Daoy (cell line): Measurements from ENCODE around the gene PCID2. TPM values are rescaled to one million over a fixed set of nuclear protein-coding genes. Genes with fewer than 3 reads are reported as not detected.
A peak's percentile ranks its signal among the peaks of the same experiment; 100 is the strongest.

Experiments used
- DNase-seq: peaks from one replicate; pipeline ENCODE4 v3.0.0-alpha.2; 2015; ENCODE audit warnings: low read depth
- total RNA-seq: library from RNA; depleted of rRNA; stranded (reverse); fragments of >200 nt; shearing (Covaris generic); gene quantifications from 2 replicates; pipeline ENCODE4 v1.2.3, GENCODE V29; 2014

PCID2 gene
- total RNA-seq, 1 experiment from 2014 or later: 43.3 TPM

DNA sequence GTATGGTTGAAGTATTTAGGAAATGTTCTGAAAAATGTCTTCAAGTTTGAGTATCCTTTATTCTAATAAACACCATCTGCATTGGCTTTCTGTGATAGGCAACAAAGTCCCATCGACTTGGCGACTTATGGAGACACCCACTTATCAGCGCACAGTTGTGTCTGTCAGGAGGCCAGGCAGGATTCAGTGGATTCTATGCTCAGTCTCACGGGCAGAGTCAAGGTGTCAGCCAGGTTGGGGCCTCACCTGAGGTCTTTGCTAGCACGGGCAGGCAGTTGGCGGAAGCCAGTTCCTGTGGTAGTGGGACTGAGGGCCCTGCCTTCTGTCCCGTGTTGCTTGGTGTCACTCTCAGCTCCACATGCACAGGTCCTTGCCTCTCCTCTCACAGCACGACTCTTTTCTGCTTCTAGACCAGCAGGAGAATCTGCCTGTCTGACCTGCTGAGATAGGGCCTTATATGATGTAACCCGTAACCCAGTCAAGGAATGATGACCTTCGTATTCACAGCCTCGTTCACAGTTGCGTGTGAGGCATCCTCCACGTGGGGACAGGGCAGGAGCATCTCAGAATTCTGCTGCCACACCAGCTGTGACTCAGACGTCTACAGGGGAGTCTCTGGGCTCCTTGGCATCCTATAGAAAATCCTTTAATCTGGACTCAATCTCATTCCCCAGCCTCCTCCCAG is 10.9 kb upstream of the PCID2 start:
- no peak for DNase-seq

DNA sequence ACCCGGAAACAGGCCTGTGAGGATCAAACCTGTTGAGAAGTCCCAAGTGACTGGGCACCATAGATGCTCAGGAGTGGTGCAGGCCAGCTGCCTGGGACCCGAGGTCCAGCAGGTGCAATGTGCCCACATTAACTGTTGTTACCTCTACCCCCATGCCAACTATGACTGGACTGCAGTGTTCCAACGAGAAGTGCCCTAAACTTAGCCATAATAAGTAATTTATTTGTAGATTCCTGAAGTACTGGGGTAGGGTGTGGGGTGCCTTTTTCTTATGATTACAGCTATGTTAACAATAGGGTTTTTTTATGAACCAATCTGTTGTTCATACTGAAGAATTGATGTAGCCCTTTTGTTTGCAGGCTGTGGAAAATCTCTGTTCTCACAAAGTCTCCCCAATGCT is 10.1 kb upstream of the PCID2 start:
- DNase-seq: no peak

DNA sequence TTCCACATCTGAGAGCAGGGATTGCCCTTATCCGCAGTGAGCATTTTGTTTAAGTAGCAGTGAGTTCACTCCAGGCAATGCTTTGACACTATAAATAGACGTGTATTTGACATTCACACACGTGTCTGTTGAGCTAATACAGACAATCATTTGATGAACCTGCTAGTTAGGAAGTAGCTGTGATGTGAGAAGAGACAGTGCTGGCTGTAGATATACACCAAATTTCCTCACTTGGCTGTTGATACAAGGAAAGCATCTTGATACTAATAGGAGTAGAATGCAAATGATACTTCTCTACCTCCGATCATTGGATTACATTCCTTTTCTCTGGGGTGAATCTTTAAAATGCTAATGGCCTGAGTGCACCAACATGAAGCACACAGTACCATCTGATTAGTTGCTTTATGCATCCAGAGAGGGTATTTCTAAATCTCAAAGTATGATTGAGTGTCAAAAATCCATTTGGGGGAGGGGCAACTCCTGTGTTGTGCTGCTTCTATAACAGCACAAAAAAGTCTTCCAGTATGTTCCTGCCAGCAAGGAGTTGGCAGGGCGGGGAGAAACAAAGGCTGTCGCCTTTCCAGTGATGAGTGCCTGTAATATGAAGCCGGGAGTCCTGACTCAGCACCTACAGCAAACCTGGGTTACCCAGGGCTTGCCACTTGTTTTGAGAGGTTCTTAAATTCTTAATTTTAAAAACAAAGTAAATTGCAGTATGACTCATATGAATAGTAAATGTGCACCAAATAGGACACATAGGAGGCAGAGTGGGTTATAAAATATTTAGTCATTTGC is 8.0 kb upstream of the PCID2 start:
- peak; percentile 64 for DNase-seq

DNA sequence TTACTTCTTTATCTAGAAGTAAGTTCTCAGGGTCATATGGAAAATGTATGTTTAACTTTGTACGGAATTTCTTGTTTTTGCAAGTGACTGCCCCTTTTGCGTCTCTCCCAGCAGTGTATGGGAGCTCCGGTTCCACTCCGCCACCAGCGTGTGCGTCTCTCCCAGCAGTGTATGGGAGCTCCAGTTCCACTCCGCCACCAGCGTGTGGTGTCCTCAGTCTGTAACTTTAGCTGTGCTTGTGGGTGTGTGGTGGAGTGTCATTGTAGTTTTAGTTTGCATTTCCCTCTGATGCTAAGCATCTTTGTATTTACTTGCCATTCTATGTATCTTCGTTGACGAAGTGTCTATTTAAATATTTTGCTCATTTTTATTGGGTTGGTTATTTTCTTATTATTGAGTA is 3.3 kb upstream of the PCID2 start:
- no peak for DNase-seq

DNA sequence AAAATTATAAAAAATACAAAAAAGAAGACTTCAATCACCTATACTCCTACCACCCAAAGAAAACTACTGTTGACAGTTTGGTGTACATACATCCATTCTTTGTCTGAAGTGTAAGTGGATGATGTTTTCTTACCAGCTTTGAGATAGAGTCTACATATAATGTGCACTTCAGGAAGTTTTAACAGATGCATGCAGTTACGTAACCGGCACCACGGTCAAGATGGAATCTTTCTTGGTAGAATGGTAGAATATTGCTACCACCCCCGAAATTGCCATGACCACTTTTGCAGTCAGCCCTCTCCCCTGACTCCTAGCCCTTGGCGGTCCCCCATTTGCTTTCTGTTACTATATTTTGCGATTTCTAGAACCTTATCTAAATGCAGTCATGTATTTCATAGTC is 2.4 kb upstream of the PCID2 start:
- no peak for DNase-seq

DNA sequence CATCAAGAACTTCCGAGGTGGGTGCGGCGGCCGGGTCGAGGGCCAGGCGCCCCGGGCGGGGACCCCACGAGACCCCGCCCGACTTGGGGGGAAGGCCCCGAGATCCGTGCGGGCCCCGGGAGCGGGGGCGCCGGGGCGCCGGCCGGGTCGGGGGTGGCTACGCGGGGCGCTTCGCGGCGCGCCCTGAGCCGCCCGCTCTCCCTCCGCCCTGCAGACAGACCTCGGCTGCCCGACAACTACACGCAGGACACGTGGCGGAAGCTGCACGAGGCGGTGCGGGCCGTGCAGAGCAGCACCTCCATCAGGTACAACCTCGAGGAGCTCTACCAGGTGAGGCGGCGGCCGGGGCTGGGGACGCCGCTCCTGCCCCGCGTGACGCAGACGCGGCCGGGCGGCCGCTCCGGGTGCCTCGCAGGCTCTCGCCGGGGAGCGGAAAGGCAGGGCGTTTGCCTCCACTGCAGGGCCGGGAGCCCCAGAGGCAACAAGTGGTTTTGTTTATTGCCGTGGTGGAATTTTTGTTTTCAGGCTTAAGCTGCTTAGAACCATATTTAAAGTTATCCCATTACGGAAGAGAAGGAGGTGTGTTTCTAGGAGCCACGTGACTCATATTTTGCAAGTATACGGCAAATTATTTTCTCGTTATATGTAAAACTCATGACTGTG is 1.4 kb upstream of the PCID2 start:
- DNase-seq: peak; percentile 33

DNA sequence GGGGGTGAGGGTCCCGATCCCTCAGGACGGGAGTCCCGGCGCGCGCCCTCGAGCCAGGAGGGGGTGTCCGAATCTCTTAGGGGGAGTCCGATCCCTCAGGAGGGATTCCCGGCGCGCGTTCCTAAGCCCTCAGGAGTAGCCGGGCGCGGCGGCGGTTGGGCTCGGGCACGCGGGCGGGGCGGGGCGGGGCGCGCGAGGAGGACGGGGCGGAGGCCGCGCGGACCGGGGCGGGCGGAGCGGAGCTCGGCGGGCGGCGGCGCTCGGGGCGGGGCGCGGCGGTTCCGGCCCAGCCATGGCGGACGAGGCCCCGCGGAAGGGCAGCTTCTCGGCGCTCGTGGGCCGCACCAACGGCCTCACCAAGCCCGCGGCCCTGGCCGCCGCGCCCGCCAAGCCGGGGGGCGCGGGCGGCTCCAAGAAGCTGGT is 878 bp upstream of the PCID2 start, which contains the start of gene CUL4A:
TSS of gene CUL4A (plus strand) at position 278 of the 423 bp plus-strand sequence. CDS start at position 293, 15 bp downstream.
- DNase-seq: peak; percentile 82

DNA sequence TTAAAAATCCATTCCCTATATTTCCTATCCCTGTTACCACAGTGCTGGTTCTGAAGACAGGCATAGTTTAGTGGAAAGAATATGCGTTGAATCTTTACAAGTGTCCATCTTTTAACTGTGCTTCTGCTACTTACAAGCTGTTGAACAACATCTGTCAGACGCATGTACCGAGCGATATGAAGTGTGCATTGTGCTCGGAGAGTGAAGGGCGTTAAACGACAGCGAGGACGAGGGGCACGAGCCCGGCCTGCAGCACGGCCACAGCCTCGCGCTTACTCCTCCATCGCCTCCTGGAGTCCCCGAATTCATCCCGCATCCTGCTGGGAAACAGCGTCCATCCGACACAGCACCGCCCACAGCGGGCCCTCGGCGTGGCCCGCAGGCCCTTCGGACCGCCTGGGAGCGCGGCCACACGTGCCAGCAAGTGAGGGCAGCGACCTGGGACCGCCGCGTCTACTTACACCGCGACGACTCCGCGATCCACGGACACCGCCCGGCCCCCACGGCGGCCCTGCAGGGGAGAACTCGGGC is 514 bp downstream of the PCID2 start:
- DNase-seq: peak; percentile 42

DNA sequence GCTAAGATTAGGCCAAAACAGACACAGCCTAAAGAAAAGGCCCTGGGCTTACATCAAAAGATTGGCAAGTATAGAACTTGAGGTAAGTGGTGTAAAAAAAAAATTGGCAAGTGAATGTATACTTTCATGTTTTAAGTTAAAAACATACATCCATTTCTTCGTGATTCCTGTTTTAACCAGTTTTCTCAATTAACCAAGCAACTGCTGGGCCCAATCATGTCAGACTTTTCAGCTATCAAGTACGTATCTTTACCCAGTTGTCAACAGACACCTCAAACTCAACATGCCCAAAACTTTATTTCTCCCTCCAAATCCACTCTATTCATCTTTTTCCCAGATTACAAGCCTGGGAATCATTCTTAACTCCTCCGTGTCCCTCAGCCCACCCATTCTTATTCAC is 1.0 kb downstream of the PCID2 start:
- no peak for DNase-seq

DNA sequence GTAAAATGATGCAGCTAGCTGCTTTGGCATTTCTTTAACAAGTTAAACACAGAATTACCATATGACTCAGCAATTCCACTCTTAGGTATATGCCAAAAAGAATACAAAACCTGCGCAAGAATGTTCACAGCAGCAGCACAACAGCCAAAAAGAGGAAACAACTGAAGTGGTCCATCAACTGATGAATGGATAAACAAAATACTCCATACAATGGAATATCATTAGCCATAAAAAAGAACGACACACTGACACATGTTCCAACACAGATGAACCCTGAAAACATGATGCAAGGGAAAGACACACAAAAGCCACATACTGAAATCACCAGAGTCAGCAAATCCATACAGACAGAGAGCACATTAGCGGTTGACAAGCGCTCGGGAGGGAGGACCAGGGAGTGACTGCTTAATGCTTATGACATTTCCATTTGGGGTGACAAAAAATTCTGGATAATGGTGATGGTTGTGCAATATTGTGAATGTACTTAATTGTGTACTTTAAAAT is 3.0 kb downstream of the PCID2 start:
- no peak for DNase-seq

DNA sequence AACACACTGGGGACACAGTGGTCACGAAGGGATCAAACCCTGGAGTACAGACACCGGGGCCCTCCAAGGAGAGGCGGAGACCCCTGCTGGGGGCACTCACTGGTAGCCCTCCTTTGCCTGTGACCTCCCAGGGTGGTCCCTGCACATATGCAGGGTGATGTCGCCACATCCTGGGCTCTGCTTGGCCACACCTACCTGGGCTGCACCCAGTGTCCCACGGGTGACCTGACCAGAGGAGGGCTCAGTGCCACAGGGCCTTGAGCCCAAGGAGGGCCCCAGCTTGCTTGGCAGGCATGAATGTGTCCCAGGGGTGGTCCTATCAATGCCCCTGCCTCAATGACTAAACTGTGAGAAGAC is 4.1 kb downstream of the PCID2 start:
- no peak for DNase-seq

DNA sequence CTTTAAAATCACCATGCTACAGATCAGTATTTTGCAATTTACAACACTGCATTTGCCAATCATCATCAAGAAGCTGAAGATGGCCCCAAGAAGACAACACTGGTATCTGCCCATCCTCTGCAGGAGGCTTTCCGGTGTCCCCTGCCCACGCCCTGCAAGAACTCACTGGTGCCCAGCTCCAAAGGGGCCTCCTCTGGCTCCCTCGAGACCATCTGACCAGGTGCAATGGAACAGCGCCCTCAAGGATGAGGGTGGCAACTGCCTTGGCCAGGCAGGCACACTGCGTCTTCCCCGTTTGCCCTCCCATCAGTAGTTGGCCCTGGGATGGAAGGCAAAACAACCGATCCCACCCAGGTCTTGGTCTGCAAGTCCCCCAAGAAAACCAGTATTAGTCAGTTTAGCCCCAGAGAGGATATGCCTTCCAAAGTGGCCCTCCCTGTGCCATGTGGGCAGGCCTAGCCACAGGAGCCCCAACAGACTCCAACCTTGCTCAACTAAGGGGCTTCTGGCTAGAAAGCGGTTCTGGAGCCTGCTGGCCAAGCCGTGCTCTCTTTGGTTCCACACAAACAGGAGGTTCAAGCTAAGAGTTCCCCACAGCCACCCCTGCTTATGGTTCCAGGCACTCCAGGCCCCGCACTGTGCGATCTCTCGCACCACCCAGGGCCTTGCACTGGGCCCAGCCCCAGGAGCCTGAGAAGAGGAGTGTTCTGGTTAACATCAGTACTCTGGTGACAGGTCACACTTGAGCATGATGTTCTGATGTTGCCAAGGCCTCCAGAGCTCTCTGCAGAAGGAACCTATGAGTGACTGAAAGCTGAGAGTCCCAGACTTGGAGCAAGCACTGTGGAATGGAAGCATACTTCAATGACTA is 4.7 kb downstream of the PCID2 start:
- DNase-seq: no peak

DNA sequence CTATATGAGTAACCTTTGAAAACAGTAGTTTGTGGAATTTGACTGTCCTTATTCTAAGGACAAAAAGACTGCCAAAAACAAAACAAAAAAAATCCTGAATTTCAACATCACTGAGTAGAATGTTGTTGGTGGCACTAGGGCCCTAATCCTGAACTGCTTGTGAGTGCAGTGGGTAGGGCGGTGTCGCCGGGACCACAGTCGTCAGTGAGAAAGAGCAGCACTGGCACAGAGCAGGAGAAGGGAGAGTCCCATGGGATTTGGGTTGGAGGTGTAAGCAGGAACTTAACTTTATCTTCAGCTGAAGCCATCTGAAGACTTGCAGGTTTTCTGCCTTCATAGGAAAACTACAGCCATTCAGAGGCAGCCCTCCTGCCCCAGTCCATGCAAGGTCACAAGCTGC is 5.6 kb downstream of the PCID2 start:
- no peak for DNase-seq

DNA sequence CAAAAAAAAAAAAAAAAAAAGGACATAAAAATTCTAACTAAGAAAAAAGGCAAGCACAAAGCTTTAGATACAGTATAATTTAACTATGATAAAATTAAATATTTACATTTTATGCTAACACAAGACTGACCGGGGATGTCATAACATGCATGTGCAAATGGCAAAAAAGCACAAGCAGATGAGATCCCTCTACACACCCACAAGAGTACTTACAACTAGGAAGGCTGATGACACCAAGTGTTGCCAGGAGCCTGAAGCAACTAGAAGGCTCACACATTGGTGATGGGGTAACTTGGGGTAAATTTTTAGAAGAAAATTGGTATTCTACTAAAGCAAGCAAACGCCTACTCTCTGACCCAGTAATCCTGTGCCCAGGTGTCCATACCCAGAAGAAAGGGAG is 6.7 kb downstream of the PCID2 start:
- no peak for DNase-seq

DNA sequence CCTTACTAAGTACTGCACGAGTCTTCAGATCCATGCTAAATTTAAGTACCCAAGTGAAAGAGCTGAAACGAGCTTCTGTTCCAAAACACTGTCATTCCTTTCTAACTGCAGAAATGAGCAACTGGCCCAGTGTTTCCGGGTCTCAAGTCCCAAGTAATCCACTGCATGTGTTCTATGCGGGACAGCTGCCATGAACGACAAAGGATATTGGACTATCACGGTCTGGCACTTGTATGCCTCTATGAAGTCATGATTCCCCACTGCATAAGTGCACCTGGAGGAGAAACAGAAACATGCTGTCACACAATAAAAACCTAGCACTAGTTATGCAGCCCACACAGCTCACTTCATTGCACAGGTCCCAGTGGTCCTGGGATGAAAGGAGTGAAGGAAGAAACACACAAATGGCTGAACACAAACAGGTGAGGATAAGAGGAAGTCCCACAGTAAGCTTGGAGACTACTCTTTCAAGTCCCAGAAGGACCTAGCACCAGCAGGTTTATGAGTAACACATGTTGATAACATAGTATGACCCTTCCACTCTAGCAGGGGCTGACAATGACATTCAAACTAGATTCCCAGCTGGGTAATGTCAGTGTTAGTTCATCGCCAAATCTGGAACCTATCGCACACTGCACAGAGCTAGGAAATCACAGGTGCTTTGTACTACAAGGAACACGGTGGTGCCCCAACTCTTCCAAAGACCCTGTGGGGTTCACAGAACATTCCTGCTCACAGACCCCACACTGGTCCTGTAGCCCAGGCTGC is 11.3 kb downstream of the PCID2 start:
- DNase-seq: no peak

DNA sequence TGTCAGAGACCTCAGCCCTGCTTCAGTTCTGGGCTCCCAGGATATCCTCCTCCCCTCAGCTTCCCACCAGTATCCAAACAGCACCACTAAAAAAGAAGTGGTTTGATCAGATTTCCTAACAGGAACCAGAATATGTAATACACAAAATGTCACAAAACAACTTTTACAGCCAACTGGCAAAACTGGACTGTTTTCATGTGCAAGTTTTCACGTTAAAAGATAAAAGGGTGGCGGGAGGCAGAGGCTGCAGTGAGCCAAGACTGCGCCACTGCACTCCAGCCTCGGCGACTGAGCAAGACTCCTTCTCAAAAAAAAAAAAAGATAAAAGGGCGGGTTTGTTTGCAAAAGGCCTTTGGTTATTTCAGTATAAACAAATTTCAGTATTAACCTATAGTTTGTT is 13.1 kb downstream of the PCID2 start:
- no peak for DNase-seq

DNA sequence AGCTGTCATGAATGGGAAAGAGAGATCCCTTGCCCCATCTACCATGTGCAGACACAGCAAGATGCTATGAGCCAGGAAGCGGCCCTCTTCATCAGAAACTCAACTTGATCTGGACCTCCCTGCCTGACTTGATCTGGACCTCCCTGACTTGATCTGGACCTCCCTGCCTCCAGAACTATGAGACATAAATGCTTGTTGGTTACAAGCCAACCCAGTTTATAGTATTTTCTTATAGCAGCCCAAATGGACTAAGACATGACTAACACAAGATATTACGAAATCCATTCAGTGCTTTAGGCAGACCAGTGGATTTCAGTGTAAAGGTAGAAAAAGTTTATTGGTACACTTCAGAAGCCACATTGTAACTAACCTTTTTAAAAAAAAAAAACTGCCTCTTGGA is 15.6 kb downstream of the PCID2 start:
- DNase-seq: no peak

DNA sequence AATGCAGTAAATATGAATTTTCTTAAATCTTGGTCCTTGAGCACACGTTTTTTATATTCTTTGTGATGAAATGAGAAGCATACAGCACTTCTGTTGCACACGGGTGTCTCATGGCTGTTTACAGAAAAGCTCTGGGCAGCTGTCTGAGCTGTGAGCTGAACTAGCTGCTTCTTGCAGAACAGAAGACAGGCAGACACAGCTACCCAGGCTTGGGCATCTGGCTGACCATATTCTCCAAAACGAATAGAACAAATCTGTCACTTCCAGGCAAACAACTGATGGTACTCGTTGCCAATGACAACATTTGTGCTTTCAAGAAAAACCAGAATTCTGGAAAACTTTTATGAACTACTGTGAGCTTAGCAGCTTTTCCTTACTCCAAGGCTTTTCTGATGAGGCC is 16.2 kb downstream of the PCID2 start:
- DNase-seq: no peak

DNA sequence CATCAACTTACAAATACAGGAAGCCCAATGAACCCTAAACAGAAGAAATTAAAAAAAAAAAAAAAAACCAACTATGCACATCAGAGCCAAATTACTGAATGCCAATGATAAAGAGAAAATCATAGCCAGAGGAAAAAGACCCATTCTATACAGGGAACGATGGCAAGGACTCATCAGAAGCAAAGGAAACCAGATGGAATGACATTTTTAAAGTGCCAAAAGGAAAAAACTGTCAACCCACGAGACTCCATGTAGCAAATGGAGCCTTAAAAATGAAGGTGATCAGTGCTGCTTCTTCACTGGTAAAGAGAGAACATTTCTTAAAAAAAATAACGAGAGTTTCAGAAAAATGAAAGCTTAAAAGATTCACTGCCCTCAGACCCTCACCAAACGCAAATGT is 18.3 kb downstream of the PCID2 start:
- DNase-seq: no peak

DNA sequence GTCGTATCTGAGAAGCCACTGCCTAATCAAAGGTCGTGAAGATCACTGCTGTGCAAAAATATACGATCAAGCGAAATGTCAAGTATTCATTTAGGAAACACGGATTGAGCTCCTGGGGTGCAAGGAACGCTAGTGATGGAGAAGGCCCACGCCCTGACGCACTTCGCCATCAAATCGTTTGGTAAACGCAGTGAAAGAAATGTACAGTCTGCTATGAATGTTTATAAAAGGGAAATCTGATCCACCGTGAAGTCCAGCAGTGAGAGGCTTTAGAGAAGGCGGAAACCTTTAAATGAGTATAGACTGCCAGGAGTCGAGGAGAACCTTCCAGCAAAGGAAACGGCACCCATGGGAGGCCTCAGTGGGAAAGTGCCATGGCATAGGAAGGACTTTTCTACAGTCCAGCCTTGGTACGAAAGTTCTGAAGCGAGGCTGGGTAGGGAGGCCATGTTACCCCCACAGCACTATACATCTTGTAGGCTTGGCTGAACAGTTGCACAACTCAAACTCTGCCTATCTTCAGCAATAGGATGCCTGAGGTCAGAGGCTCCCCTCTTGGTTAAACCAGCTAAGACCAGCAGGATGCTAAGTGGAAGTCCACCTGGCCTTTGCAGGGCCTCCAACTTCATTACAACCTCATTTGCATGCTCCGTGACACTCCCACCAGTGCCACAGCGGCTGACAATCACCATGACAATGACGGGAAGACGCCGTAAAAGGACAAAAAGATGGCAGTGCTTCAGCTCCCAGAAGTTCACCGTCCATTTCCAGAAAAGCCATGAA is 20.4 kb downstream of the PCID2 start:
- no peak for DNase-seq
